ACC112 (cell line): Measurements from ENCODE around the gene ELN.

ENCODE experiments used
- H2AFZ ChIP-seq: fragments of 200-600 bp; sonication (generic); one replicate; pipeline ENCODE4 v1.6.0; 2017; ENCODE audit warnings: antibody characterized with exemption, low read length; ENCODE audit not compliant: unreplicated experiment
- H3K27ac ChIP-seq: fragments of 200-600 bp; sonication (generic); 2 replicates; pipeline ENCODE4 v1.5.1; 2014; ENCODE audit warnings: low read depth, mild to moderate bottlenecking, antibody characterized with exemption, low read length, moderate library complexity
- H3K27me3 ChIP-seq: fragments of 200-600 bp; sonication (generic); 2 replicates; pipeline ENCODE4 v1.6.1; 2014; ENCODE audit warnings: mild to moderate bottlenecking, antibody characterized with exemption, low read length, moderate library complexity, mixed read lengths; ENCODE audit not compliant: insufficient read depth
- H3K36me3 ChIP-seq: fragments of 200-600 bp; sonication (generic); 2 replicates; pipeline ENCODE4 v1.6.1; 2016; ENCODE audit warnings: mild to moderate bottlenecking, antibody characterized with exemption, low read length, moderate library complexity, mixed read lengths; ENCODE audit not compliant: insufficient read depth
- H3K4me1 ChIP-seq: fragments of 200-600 bp; sonication (generic); one replicate; pipeline ENCODE4 v1.6.1; 2016; ENCODE audit warnings: low read length, mixed read lengths; ENCODE audit not compliant: insufficient read depth, unreplicated experiment, control insufficient read depth
- H3K4me3 ChIP-seq: fragments of 200-600 bp; sonication (generic); 2 replicates; pipeline ENCODE4 v1.5.1; 2014; ENCODE audit warnings: mild to moderate bottlenecking, low read depth, low read length
- H3K79me2 ChIP-seq: fragments of 200-600 bp; sonication (generic); one replicate; pipeline ENCODE4 v1.6.0; 2016; ENCODE audit warnings: low read length; ENCODE audit not compliant: control insufficient read depth, unreplicated experiment, insufficient read depth

ELN gene

GRCh38 chr7:74032191-74032490 lies 4.2 kb downstream of the ELN start:
- Histone ChIP-seq H3K4me3 (no peak overlapping the region), H3K27me3 (peaks cover 24% of the 10 kb centered on the region), H3K27ac (no peak overlapping the region), H3K4me1 (no peaks in the 10 kb centered on the region), H3K36me3 (no peaks in the 10 kb centered on the region), H3K79me2 (no peaks in the 10 kb centered on the region), H2AFZ (peak overlapping the region; percentile 27)

- Histone ChIP-seq H3K27me3 (peaks cover 24% of the 10 kb centered on the region), H3K4me1 (no peaks in the 10 kb centered on the region), H3K27ac (no peak overlapping the region), H3K79me2 (no peaks in the 10 kb centered on the region), H2AFZ (no peak overlapping the region), H3K4me3 (no peak overlapping the region), H3K36me3 (no peaks in the 10 kb centered on the region)
Observed at GRCh38 chr7:74032624-74033371, 4.8 kb downstream of the ELN start.

- Histone ChIP-seq H3K36me3 (no peaks in the 10 kb centered on the region), H3K4me3 (no peak overlapping the region), H3K4me1 (no peaks in the 10 kb centered on the region), H2AFZ (no peak overlapping the region), H3K79me2 (no peaks in the 10 kb centered on the region), H3K27ac (no peak overlapping the region), H3K27me3 (peaks cover 17% of the 10 kb centered on the region)
Observed at GRCh38 chr7:74033372-74034311, 5.7 kb downstream of the ELN start.

- no peaks in the 10 kb centered on the region for H3K4me1 ChIP-seq
- no peaks in the 10 kb centered on the region for H3K27me3 ChIP-seq
- no peaks in the 10 kb centered on the region for H3K36me3 ChIP-seq
- no peak overlapping the region for H3K27ac ChIP-seq
- no peak overlapping the region for H2AFZ ChIP-seq
- no peaks in the 10 kb centered on the region for H3K79me2 ChIP-seq
- no peak overlapping the region for H3K4me3 ChIP-seq
Observed at GRCh38 chr7:74037609-74038008, 9.6 kb downstream of the ELN start.

GRCh38 chr7:74038194-74038961 lies 10.4 kb downstream of the ELN start:
- H3K27ac ChIP-seq: no peak overlapping the region
- H3K27me3 ChIP-seq: no peaks in the 10 kb centered on the region
- no peak overlapping the region for H2AFZ ChIP-seq
- H3K36me3 ChIP-seq: no peaks in the 10 kb centered on the region
- no peak overlapping the region for H3K4me3 ChIP-seq
- H3K79me2 ChIP-seq: no peaks in the 10 kb centered on the region
- no peaks in the 10 kb centered on the region for H3K4me1 ChIP-seq

- Histone ChIP-seq H3K4me3 (no peak overlapping the region), H3K36me3 (no peaks in the 10 kb centered on the region), H3K27me3 (no peaks in the 10 kb centered on the region), H2AFZ (no peak overlapping the region), H3K4me1 (no peaks in the 10 kb centered on the region), H3K79me2 (no peaks in the 10 kb centered on the region), H3K27ac (no peak overlapping the region)
Observed at GRCh38 chr7:74039337-74039736, 11.4 kb downstream of the ELN start.

GRCh38 chr7:74040101-74040790 lies 12.3 kb downstream of the ELN start:
- no peaks in the 10 kb centered on the region for H3K4me1 ChIP-seq

GRCh38 chr7:74040791-74041520 lies 13.0 kb downstream of the ELN start:
- no peaks in the 10 kb centered on the region for H3K79me2 ChIP-seq
- H3K4me3 ChIP-seq: no peak overlapping the region
- no peaks in the 10 kb centered on the region for H3K4me1 ChIP-seq
- no peaks in the 10 kb centered on the region for H3K36me3 ChIP-seq
- H3K27me3 ChIP-seq: no peaks in the 10 kb centered on the region
- H2AFZ ChIP-seq: no peak overlapping the region
- H3K27ac ChIP-seq: no peak overlapping the region

More at GRCh38 chr7:74040101-74040790, 12.3 kb downstream of the ELN start:
- Histone ChIP-seq H3K27ac (no peak overlapping the region), H3K36me3 (no peaks in the 10 kb centered on the region), H3K79me2 (no peaks in the 10 kb centered on the region), H3K4me3 (no peak overlapping the region), H3K27me3 (no peaks in the 10 kb centered on the region), H2AFZ (no peak overlapping the region)

GRCh38 chr7:74042746-74043522 lies 15.0 kb downstream of the ELN start:
- Histone ChIP-seq H3K27me3 (no peaks in the 10 kb centered on the region), H3K4me1 (no peaks in the 10 kb centered on the region), H3K79me2 (no peaks in the 10 kb centered on the region), H3K36me3 (no peaks in the 10 kb centered on the region), H3K4me3 (no peak overlapping the region), H3K27ac (no peak overlapping the region), H2AFZ (no peak overlapping the region)
